HG02678 (cell line): ENCODE data around the gene LOX.
A peak's percentile ranks its signal among the peaks of the same experiment; 100 is the strongest.

Source experiments
- ATAC-seq: cut with Tn5 transposase; IDR thresholded peaks from one replicate; pipeline ENCODE4 v1.9.1; 2021; ENCODE audit warnings: mild to moderate bottlenecking, moderate library complexity; ENCODE audit not compliant: unreplicated experiment

The LOX gene, protein sequence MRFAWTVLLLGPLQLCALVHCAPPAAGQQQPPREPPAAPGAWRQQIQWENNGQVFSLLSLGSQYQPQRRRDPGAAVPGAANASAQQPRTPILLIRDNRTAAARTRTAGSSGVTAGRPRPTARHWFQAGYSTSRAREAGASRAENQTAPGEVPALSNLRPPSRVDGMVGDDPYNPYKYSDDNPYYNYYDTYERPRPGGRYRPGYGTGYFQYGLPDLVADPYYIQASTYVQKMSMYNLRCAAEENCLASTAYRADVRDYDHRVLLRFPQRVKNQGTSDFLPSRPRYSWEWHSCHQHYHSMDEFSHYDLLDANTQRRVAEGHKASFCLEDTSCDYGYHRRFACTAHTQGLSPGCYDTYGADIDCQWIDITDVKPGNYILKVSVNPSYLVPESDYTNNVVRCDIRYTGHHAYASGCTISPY

GRCh38 chr5:122078116-122079110, at the start of gene LOX:
Gene LOX, minus strand, starts transcription at chr5:122078259. Its CDS starts 274 bp downstream, at chr5:122077985.
- ATAC-seq = no peak

DNA sequence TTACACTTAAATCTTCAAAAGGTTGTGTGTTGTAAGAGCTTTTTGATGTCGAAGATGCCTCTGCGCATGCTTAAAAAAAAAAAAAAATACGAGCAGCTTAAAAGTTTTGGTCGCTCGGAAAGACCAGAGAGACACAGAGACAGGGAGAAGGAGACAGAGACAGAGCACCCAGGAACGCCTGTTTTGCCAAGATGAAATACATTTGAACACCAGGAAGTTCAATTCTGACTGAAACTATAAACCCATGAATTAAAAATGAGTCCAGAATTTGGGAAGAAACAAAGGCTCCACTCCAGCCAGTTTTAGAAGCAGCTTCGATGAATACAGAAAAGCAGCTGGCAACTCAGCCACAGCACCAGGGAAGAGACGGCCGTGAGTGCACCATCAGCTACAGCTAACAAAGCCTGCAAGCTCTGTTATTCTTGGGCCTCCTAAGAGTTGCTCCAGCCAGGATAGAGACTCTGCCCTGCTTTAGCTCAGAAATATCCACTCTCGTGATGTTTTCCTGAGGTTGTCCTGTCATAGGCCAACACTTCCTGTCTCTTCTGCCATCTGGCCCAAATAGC, 48.8 kb upstream of the LOX start:
- no peak for ATAC-seq

DNA sequence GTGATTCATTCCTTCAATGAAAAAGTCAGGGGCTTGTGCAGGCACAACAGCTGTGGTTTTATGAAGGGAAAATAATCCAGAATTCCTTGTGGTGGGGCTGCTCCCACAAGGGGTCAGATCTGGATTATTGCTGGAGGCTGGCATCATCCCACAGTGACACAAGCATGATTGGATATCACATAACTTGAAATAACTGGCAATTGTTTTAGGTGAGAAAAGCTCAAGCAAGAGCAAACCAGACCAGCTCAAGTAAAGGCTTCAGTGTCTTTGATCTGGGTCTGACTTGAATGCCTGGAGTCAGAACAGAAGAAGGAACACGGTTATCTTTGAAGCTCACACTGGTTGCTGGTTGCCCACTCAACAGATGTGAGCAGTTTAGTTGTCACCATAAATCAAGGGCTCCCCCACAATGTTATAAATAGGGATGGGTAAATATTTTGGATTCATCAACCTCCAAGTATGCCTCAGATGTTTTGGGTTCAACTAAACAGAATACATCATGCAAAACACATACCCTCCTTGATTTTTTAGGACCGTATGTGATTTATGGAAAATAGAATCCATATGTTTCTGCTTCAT, 48.2 kb upstream of the LOX start:
- ATAC-seq = no peak

- ATAC-seq = no peak
These were observed 46.7 kb upstream of the LOX start for GRCh38 chr5:122124766-122125165.

GRCh38 chr5:122121479-122122465, 43.7 kb upstream of the LOX start:
- no peak for ATAC-seq

DNA sequence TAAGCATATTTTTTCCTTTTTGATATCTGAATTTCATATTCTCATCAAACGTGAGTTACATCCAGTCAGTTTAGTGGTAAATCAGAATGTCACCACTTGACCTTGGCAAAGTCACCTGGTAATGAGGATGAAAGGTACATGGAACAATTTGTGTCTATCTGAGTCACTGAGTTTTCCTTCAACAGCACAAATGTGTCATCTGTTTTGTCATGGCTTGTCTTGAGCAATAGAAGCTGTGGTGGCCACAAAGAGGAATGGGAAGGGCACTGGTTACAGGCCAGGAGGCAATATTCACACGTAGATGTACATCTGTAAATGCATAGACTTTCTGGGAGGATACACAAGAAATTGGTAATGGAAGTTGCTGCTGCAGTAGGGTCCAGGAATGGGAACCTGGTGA, 42.9 kb upstream of the LOX start:
- ATAC-seq = no peak

DNA sequence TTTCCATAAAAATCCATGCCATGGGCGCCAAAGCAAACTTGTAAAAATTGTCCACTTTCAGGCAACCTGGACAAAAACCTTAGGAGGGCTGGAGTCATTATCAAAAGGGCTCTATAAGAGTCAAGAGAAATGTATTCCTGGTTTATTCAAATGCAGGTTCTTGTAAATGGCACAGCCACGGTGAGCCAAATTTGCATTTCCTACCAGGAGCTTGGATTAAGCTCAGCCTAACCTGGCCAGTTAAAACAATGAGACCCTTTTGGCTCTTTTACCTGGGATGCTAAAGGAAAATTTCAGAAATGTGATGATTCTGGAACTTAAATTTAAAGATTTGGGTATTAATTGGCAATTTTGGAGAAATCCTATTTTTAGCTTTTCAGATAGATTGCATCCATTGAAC, 42.4 kb upstream of the LOX start:
- ATAC-seq = no peak

DNA sequence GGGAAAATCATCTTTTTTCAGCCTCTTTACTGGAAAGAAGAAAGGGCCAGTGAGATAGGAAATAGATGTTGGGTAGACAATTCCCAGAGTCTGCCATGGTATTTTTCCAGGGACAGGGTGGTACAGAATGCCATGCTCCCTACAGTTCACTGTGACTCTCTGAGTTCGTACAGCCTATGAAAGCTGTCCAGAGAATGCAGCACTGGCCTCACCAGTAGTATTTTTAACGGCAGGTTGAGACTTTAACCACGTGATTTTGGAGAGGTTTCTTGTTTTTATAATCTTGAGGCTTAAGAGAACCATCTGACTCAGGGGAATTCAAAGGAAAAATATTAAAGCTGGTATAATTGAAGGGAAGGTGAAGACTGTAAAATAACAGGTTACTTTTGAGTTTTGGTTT, 41.1 kb upstream of the LOX start:
- ATAC-seq = no peak

- no peak for ATAC-seq
These were observed 40.4 kb upstream of the LOX start for GRCh38 chr5:122118356-122118948.

DNA sequence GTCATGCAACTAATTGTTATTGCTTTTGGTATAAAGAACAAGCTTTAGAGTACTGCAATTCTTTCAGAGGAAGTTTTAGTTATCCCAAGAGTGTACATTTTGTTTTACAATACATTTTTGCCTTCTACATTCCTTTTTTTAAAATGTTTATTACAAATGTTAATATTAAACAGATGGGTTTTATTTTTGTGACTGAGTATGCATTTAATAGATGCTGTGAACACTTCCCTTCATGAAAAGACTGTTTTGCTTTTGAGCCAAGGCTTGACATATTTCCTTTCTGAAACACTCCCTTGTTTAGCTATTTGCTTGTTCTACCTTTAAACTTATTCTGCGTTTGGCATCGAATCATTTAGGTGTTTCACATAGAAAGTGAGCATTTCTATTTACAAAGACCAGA, 36.4 kb upstream of the LOX start:
- no peak for ATAC-seq

GRCh38 chr5:122112733-122113558, 34.9 kb upstream of the LOX start:
- no peak for ATAC-seq

DNA sequence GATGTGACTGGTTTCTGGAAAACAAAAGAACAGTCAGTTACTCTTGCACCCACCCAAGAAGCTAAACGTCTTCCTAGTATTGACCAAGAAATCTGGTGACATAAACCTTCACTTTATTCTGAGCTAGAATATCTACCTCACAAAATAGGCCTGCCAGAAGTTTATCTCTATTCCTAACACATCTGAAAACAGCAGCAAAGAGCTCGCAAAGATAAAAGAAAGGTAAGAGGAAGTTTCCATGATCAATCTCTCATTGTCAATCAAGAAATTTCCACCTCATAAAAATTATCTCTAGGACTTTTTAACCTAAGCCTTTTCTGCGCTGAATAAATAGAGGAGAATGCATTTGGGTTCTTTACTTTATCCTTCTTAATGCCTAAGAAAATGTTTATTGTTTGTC, 34.0 kb upstream of the LOX start:
- ATAC-seq = no peak

GRCh38 chr5:122111460-122111859, 33.4 kb upstream of the LOX start:
- no peak for ATAC-seq

- no peak for ATAC-seq
These were observed 32.9 kb upstream of the LOX start for GRCh38 chr5:122110987-122111386.

- no peak for ATAC-seq
These were observed 29.0 kb upstream of the LOX start for GRCh38 chr5:122107016-122107415.

DNA sequence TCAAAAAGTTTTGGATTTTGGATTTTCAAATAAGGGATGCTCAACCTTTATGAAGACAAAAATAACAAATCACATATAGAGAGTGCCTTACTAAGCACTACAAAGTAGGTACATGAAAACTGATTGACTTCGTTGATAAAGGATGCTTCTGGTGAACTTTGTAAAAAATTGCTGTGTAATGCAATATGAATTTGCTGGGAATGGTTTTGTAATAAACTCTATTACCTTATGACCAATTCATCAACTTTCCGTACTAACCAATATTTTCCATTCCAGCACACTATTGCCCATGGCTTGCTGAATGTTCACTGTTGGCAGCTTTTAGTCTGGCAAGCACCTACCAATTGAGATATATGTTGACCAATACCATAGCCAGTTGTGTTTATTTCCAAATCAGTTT, 27.9 kb upstream of the LOX start:
- no peak for ATAC-seq

GRCh38 chr5:122102825-122103224, 24.8 kb upstream of the LOX start:
- ATAC-seq = no peak

- peak; percentile 61 for ATAC-seq
These were observed 23.7 kb upstream of the LOX start for GRCh38 chr5:122101636-122102285.
